HK-2 (cell line): ENCODE data around the gene COQ9.
"Not testable (repeated sequence)": the region's sequence is repeated elsewhere in the genome, so short reads cannot be mapped to it uniquely, and the experiment has no call there.

ENCODE experiments used
- DNase-seq: peaks from one replicate; pipeline ENCODE4 v3.0.0-alpha.2; 2018; ENCODE audit not compliant: unreplicated experiment

Gene COQ9

GRCh38 chr16:57447186-57447962 is at the start of gene COQ9, which contains the start of gene CIAPIN1:
Gene COQ9 (plus strand): TSS chr16:57447479. CDS start chr16:57447506, 27 bp downstream.
Gene CIAPIN1 (minus strand): TSS chr16:57447385. CDS start chr16:57440928, 6,457 bp downstream.
- DNase-seq, result peak; percentile 93

GRCh38 chr16:57397493-57397892 is 49.8 kb upstream of the COQ9 start:
- DNase-seq, result not testable (repeated sequence)

- no peak for DNase-seq
Measured at GRCh38 chr16:57401943-57402640, 45.2 kb upstream of the COQ9 start.

GRCh38 chr16:57403965-57404817 is 43.1 kb upstream of the COQ9 start, which contains the start of gene CCL17:
Gene CCL17 (plus strand): TSS chr16:57404767. CDS start chr16:57413933, 9,166 bp downstream.
- no peak for DNase-seq

GRCh38 chr16:57405097-57405496 is 42.2 kb upstream of the COQ9 start:
- no peak for DNase-seq

- DNase-seq, result no peak
Measured at GRCh38 chr16:57406881-57407280, 40.4 kb upstream of the COQ9 start.

- no peak for DNase-seq
Measured at GRCh38 chr16:57407521-57408353, 39.5 kb upstream of the COQ9 start.

- no peak for DNase-seq
Measured at GRCh38 chr16:57409065-57409464, 38.2 kb upstream of the COQ9 start.

GRCh38 chr16:57409870-57410587 is 37.2 kb upstream of the COQ9 start:
- no peak for DNase-seq

GRCh38 chr16:57411362-57411976 is 35.8 kb upstream of the COQ9 start:
- DNase-seq, result no peak

GRCh38 chr16:57412584-57412983 is 34.7 kb upstream of the COQ9 start:
- DNase-seq, result no peak

GRCh38 chr16:57413301-57413730 is 34.0 kb upstream of the COQ9 start:
- DNase-seq, result no peak

GRCh38 chr16:57413733-57414132 is 33.5 kb upstream of the COQ9 start:
- DNase-seq, result no peak

GRCh38 chr16:57416084-57416483 is 31.2 kb upstream of the COQ9 start:
- DNase-seq, result no peak

GRCh38 chr16:57419506-57419905 is 27.8 kb upstream of the COQ9 start:
- DNase-seq, result no peak

- DNase-seq, result no peak
Measured at GRCh38 chr16:57422026-57422944, 25.0 kb upstream of the COQ9 start.

GRCh38 chr16:57423152-57423551 is 24.1 kb upstream of the COQ9 start:
- no peak for DNase-seq

- no peak for DNase-seq
Measured at GRCh38 chr16:57424583-57424982, 22.7 kb upstream of the COQ9 start.

GRCh38 chr16:57426356-57426755 is 20.9 kb upstream of the COQ9 start:
- no peak for DNase-seq
